Neural crest cell (in vitro differentiated cells): ENCODE results near the gene EXTL1. TPM values are rescaled to one million over a fixed set of nuclear protein-coding genes. Genes with fewer than 3 reads are reported as not detected.

Source experiments
- DNase-seq: peaks from one replicate; pipeline ENCODE4 v3.0.0; 2021; ENCODE audit warnings: low read depth, mixed read lengths, low spot score
- H3K27ac Mint-ChIP-seq: one replicate; pipeline ENCODE4 v1.8.0; 2021; ENCODE audit warnings: mild to moderate bottlenecking, mixed read lengths; ENCODE audit not compliant: unreplicated experiment
- H3K27me3 Mint-ChIP-seq: 2 replicates; pipeline ENCODE4 v1.8.0; 2021; ENCODE audit warnings: low read depth, mild to moderate bottlenecking, mixed read lengths
- H3K36me3 Mint-ChIP-seq: 2 replicates; pipeline ENCODE4 v1.8.0; 2021; ENCODE audit warnings: low read depth, mild to moderate bottlenecking, mixed read lengths
- H3K4me1 Mint-ChIP-seq: 2 replicates; pipeline ENCODE4 v1.8.0; 2021; ENCODE audit warnings: mixed read lengths
- H3K4me3 Mint-ChIP-seq: one replicate; pipeline ENCODE4 v1.8.0; 2021; ENCODE audit warnings: mild to moderate bottlenecking, mixed read lengths
- H3K9me3 Mint-ChIP-seq: 2 replicates; pipeline ENCODE4 v1.8.0; 2021; ENCODE audit warnings: mixed read lengths
- CTCF ChIP-seq: fragments of 200-600 bp; sonication (generic); conservative IDR thresholded peaks from 2 replicates; pipeline ENCODE4 v1.5.0; 2021; ENCODE audit warnings: antibody characterized with exemption, mild to moderate bottlenecking
- total RNA-seq: library from RNA; stranded (reverse); gene quantifications from 2 replicates; pipeline ENCODE4 v1.2.1, GENCODE V29; 2021

EXTL1 gene
- total RNA-seq, 1 donor from 2014 or later, result 8.1 TPM

- no peak for DNase-seq
- TF ChIP-seq CTCF, result no peak
- Mint-ChIP-seq H3K4me3 (peak overlapping the region; percentile 45), H3K4me1 (peaks cover 45% of the 10 kb centered on the region), H3K27ac (no peak overlapping the region), H3K36me3 (no peaks in the 10 kb centered on the region), H3K27me3 (no peaks in the 10 kb centered on the region), H3K9me3 (no peaks in the 10 kb centered on the region)
Measured at GRCh38 chr1:25994402-25995150, 27.0 kb upstream of the EXTL1 start.

- peaks cover 46% of the 10 kb centered on the region for H3K4me1 Mint-ChIP-seq
- H3K4me3 Mint-ChIP-seq, result peak overlapping the region; percentile 97
- DNase-seq, result no peak
- no peaks in the 10 kb centered on the region for H3K27me3 Mint-ChIP-seq
- no peak for TF ChIP-seq CTCF
- peak overlapping the region; percentile 98 for H3K27ac Mint-ChIP-seq
- no peaks in the 10 kb centered on the region for H3K36me3 Mint-ChIP-seq
- H3K9me3 Mint-ChIP-seq, result no peaks in the 10 kb centered on the region
Measured at GRCh38 chr1:25996966-25997827, 24.4 kb upstream of the EXTL1 start.

GRCh38 chr1:25997828-25998761, 23.5 kb upstream of the EXTL1 start, which contains the start of gene PAFAH2:
Gene PAFAH2, minus strand, starts transcription at chr1:25998063. Its CDS starts 7,247 bp downstream, at chr1:25990816.
- H3K36me3 Mint-ChIP-seq, result no peaks in the 10 kb centered on the region
- H3K4me1 Mint-ChIP-seq, result peaks cover 46% of the 10 kb centered on the region
- H3K9me3 Mint-ChIP-seq, result no peaks in the 10 kb centered on the region
- peak; percentile 96 for DNase-seq
- H3K27ac Mint-ChIP-seq, result peak within 1 kb of the TSS; percentile 98
- H3K4me3 Mint-ChIP-seq, result peak within 1 kb of the TSS; percentile 97
- H3K27me3 Mint-ChIP-seq, result no peaks in the 10 kb centered on the region
- TF ChIP-seq CTCF, result peak; percentile 99

GRCh38 chr1:25999041-25999800, 22.4 kb upstream of the EXTL1 start:
- H3K4me1 Mint-ChIP-seq, result peaks cover 37% of the 10 kb centered on the region
- peak overlapping the region; percentile 74 for H3K27ac Mint-ChIP-seq
- no peaks in the 10 kb centered on the region for H3K36me3 Mint-ChIP-seq
- no peak for TF ChIP-seq CTCF
- H3K9me3 Mint-ChIP-seq, result no peaks in the 10 kb centered on the region
- peak overlapping the region; percentile 97 for H3K4me3 Mint-ChIP-seq
- H3K27me3 Mint-ChIP-seq, result no peaks in the 10 kb centered on the region
- DNase-seq, result no peak
